ENCODE results near the gene KRT6A. TPM values are rescaled to one million over a fixed set of nuclear protein-coding genes. Genes with fewer than 3 reads are reported as not detected.
"Not testable (repeated sequence)": the region's sequence is repeated elsewhere in the genome, so short reads cannot be mapped to it uniquely, and the experiment has no call there.

The KRT6A gene
- polyA plus RNA-seq, 2 of the 4 experiments (the other 2 are of a cell fraction): 0.04 to 0.14 TPM

DNA sequence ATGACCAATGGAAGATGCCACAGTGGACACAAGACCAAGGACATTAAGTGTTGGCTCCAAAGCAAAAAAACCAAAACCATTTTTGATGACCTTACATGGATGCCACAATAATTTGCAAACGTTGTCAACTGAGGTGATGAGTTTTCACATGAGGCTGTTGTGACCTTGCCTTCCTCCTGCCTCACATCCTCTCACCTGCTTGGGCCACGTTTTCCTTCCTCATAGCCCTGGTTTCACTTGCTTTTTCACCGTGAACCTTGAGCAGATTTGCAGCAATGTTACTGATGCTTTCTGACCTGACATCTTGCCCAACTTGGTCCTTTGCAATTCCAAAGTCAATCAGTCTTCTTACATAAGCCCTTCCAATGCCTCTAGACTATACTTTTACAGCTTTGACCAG is 44.8 kb downstream of the KRT6A start:
- ChIA-PET CTCF (interaction anchor here (0.6 kb wide), 1 partner anchor 76 kb away, joined by 4 read pairs; no protein-coding TSS in a partner anchor), POLR2A (no interaction called here)
- Histone ChIP-seq H3K9me3 (no peaks in the 10 kb centered on the region), H3K4me2 (no peak overlapping the region), H3K27ac (no peak overlapping the region), H3K4me1 (peaks cover 3% of the 10 kb centered on the region), H3K4me3 (no peak overlapping the region)
- no peak for FAIRE-seq
- DNase-seq (ENCODE audit: low read depth in 1 of 2, low spot score in 1 of 2): no peak
- no peak for ATAC-seq
- 11% methylated on average over 3 of the region's 3 CpGs for WGBS (ENCODE audit: missing lambda C conversion rate)
- TF ChIP-seq JUNB (IDR thresholded peaks at IDR 0.05): no peak
- no peak for TF ChIP-seq MAX (IDR thresholded peaks at IDR 0.05)
- no peak for TF ChIP-seq BCL3 (IDR thresholded peaks at IDR 0.05)
- TF ChIP-seq HOXA7 (CRISPR knock-in tag; IDR thresholded peaks at IDR 0.05): no peak

GRCh38 chr12:52447196-52447595 is 45.9 kb downstream of the KRT6A start:
- H3K9me3 ChIP-seq; POLR2A ChIA-PET; H3K4me3 ChIP-seq; ATAC-seq; H3K27ac ChIP-seq; H3K4me2 ChIP-seq; FAIRE-seq; DNase-seq (ENCODE audit: low read depth in 1 of 2, low spot score in 1 of 2): not testable (repeated sequence)
- CTCF ChIA-PET: interaction anchor here (0.8 to 2.0 kb wide), 4 partner anchors 51 to 433 kb away, joined by 3 to 5 read pairs (median 4); no protein-coding TSS in a partner anchor
- WGBS (ENCODE audit: missing lambda C conversion rate): 68% methylated on average over 7 of the region's 11 CpGs
- H3K4me1 ChIP-seq: peaks cover 13% of the 10 kb centered on the region

- 84% methylated on average over 6 of the region's 6 CpGs for WGBS (ENCODE audit: missing lambda C conversion rate)
- ChIA-PET CTCF (interaction anchor here (0.8 to 2.0 kb wide), 5 partner anchors 50 to 433 kb away, joined by 3 to 5 read pairs (median 4); no protein-coding TSS in a partner anchor), POLR2A (no interaction called here)
- TF ChIP-seq RNF2 (IDR thresholded peaks at IDR 0.05; ENCODE audit: borderline replicate concordance, low read depth) (no peak), CEBPB (IDR thresholded peaks at IDR 0.05) (no peak), ZC3H11A (IDR thresholded peaks at IDR 0.05) (no peak), CBX2 (IDR thresholded peaks at IDR 0.05; ENCODE audit: borderline replicate concordance, low read depth) (no peak), REST (IDR thresholded peaks at IDR 0.05) (no peak), HOXA7 (CRISPR knock-in tag; IDR thresholded peaks at IDR 0.05) (no peak), BHLHE40 (IDR thresholded peaks at IDR 0.05; ENCODE audit: low read depth, low read length) (no peak), CHD2 (IDR thresholded peaks at IDR 0.05; ENCODE audit: low read length, partially characterized antibody) (no peak), TFCP2L1 (CRISPR knock-in tag; IDR thresholded peaks at IDR 0.05) (no peak), HEYL (CRISPR knock-in tag; IDR thresholded peaks at IDR 0.05) (no peak), FOSB (CRISPR knock-in tag; IDR thresholded peaks at IDR 0.05) (no peak), TP53 (CRISPR knock-in tag; IDR thresholded peaks at IDR 0.05) (no peak)
- TF ChIP-seq, protein P1, sequence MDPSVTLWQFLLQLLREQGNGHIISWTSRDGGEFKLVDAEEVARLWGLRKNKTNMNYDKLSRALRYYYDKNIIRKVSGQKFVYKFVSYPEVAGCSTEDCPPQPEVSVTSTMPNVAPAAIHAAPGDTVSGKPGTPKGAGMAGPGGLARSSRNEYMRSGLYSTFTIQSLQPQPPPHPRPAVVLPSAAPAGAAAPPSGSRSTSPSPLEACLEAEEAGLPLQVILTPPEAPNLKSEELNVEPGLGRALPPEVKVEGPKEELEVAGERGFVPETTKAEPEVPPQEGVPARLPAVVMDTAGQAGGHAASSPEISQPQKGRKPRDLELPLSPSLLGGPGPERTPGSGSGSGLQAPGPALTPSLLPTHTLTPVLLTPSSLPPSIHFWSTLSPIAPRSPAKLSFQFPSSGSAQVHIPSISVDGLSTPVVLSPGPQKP (IDR thresholded peaks at IDR 0.05; ENCODE audit: low read depth, low read length): no peak
- TF ChIP-seq, protein P2, sequence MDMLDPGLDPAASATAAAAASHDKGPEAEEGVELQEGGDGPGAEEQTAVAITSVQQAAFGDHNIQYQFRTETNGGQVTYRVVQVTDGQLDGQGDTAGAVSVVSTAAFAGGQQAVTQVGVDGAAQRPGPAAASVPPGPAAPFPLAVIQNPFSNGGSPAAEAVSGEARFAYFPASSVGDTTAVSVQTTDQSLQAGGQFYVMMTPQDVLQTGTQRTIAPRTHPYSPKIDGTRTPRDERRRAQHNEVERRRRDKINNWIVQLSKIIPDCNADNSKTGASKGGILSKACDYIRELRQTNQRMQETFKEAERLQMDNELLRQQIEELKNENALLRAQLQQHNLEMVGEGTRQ (IDR thresholded peaks at IDR 0.05): no peak
- no peak for FAIRE-seq
- no peak overlapping the region for H3K4me2 ChIP-seq
- H3K4me1 ChIP-seq: peaks cover 20% of the 10 kb centered on the region
- H3K27ac ChIP-seq: no peak overlapping the region
- ATAC-seq: no peak
- no peak overlapping the region for H3K4me3 ChIP-seq
- H3K9me3 ChIP-seq: no peaks in the 10 kb centered on the region
- DNase-seq (ENCODE audit: low read depth in 1 of 2, low spot score in 1 of 2): no peak
Measured at GRCh38 chr12:52446367-52447045, 46.6 kb downstream of the KRT6A start.
